DMS114 treated with DMSO at 0.1 percent for 48 hours (cell line): Measurements from ENCODE around the gene BCLAF3.

Experiments used
- DNase-seq: peaks from one replicate; lab custom pipeline; 2025; ENCODE audit not compliant: unreplicated experiment; lab: John Stamatoyannopoulos, UW

BCLAF3 gene

DNA sequence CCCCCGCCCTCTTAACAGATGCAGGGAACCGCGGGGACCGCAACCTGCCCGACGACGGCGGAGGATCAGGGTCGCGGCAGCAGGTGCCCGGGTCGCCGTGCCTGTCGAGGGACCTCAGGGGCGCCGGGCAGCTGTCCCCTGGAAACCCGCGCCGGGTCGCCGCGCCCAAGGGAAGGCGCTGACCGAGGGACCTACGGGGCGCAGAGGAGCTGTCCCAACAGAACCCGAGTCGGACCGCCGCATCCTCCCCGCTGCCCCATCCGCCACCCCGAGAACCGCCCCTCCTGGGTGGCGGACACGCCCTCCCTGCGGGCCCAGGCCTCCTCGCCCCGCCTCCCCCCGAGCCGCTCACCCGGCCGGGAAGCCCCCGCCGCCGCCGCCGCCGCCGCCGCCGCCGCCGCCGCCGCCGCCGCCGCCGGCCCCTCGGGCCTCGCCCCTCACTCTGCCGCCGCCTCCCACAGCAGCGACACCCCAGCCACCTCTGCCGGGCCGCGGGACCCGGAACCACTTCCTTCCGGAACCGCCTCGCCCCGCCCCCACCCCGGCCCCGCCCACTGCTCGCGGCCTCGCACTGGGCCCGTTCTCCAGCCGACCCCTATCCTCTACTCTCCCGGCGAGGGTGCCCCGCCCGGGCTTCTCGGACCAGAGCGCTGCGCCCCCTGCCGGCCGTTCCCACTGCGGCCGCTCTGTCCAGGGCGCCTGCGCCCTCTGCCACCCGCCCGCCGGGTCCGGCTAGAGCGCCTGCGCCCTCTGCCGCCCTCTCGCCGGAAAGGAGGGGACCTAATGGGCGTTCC is at the start of gene BCLAF3:
TSS of gene BCLAF3 (minus strand) at position 506 of the 794 bp plus-strand sequence. CDS start 20,797 bp downstream, outside the sequence.
- peak; percentile 77 for DNase-seq

DNA sequence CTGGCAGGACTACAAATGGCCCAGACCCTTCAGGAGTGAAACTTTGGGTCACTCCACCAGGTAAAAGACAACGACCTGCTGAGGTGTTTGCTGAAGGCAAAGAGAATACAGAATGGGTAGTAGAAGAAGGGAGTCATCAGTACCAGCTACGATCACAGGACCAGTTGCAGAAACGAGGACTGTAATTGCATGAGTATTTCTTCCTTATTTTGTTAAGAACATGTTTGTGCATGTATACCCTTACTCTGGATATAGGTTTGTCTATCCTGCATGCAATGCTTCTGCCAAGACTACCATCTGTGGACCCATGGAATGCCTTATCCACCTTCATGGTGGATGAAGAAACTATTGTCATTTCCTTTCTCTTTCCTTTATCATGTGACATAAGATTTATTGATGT is 48.1 kb upstream of the BCLAF3 start:
- no peak for DNase-seq

- no peak for DNase-seq
Observed at GRCh38 chrX:20037186-20037585, 46.3 kb upstream of the BCLAF3 start.

- DNase-seq: no peak
Observed at GRCh38 chrX:20032201-20032600, 41.3 kb upstream of the BCLAF3 start.

GRCh38 chrX:20029728-20030127 is 38.9 kb upstream of the BCLAF3 start:
- no peak for DNase-seq

DNA sequence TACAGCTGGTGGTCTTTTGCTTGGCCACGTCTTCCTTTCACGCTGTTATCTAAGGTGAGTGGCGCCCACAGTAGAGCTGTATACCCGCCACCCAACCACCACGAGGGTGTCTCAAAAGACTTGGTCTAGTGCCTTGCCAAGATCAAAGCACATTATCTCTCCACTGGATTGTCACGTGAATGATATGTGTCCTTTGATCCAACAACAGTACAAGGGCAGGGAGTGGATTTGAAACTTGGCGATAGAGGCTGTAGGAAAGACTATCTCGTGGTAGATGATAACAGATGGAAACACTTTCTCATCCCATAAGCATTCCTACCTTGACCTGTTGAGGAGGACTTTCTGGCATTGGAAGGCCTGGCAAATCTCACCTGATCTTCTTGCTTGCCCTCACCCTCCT is 37.7 kb upstream of the BCLAF3 start:
- no peak for DNase-seq

DNA sequence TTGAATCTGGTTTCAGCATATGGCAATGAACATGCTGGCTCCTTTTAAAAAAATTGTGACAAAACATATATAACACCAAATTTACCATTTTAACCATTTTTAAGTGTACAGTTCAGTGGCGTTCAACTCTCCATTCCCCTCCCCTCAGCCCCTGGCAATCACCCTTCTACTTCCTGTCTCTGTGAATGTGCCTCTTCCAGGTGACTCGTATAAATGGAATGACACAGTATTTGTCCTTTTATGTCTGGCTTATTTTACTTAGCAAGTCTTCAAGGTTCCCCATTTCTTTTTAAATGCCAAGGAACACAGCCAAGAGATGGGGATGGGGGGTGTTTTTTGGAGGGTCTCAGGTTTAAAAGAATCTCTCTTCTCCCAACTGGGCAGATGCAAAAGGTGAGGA is 35.4 kb upstream of the BCLAF3 start:
- DNase-seq: no peak

GRCh38 chrX:20019672-20020365 is 29.0 kb upstream of the BCLAF3 start:
- no peak for DNase-seq

DNA sequence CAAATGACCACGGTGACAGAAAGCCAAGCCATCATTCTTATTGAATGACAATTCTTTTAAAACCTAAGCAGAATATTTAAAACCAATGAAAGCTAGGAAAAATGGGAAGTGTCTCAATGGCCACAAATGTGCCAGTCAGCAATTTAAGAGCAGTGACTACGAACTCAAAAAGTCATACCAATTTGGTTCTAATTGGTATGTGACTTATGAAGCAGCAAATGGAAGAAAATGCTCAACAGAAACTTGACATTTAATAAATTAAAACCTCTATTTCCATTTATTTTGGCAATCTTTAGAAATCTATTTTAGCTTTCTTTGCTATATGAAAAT is 25.7 kb upstream of the BCLAF3 start:
- no peak for DNase-seq

- DNase-seq: no peak
Observed at GRCh38 chrX:20015945-20016615, 25.2 kb upstream of the BCLAF3 start.

GRCh38 chrX:20015422-20015821 is 24.6 kb upstream of the BCLAF3 start:
- no peak for DNase-seq

GRCh38 chrX:20011608-20012007 is 20.7 kb upstream of the BCLAF3 start:
- DNase-seq: no peak

- DNase-seq: no peak
Observed at GRCh38 chrX:20007962-20008622, 17.2 kb upstream of the BCLAF3 start.

- no peak for DNase-seq
Observed at GRCh38 chrX:20005883-20006282, 15.0 kb upstream of the BCLAF3 start.

GRCh38 chrX:20001588-20001987 is 10.7 kb upstream of the BCLAF3 start:
- no peak for DNase-seq

DNA sequence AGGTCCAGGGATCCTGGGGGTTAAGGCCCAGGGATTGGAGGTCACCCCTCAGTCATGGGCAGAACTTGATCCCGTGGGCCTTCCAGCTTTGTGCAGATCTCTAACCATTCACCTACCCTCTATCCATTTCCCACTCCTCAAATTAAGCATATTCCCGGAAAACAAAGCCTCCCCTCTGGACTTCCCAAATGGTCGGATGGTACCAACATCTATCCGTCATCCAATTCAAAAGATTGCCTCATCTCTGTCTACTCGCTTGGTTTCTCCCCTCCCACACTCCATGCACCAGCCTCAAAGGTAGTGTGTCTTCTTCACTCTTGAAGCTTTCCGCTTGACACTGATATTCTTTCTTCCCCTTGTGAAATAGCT is 473 bp upstream of the BCLAF3 start:
- no peak for DNase-seq

- DNase-seq: no peak
Observed at GRCh38 chrX:19990151-19990555, 708 bp downstream of the BCLAF3 start.

DNA sequence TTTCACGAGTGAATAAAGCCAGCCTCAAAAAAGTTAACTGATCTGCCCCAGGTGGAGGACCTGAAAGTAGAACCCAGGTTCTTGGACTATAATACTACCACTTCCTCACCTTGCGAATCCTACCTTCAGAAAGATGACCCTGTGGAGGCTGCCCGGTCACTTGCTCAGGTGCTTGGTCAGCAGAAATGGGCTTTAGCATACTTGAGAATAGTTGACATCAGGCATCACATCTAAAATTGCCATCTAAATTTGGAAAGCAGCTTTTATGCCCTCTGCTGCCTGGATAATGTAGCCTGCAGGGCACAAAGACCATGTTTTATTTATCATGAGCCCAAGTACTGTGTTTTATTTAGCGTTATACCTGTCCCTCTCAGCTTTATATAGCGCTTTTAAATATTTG is 3.0 kb downstream of the BCLAF3 start:
- DNase-seq: no peak

DNA sequence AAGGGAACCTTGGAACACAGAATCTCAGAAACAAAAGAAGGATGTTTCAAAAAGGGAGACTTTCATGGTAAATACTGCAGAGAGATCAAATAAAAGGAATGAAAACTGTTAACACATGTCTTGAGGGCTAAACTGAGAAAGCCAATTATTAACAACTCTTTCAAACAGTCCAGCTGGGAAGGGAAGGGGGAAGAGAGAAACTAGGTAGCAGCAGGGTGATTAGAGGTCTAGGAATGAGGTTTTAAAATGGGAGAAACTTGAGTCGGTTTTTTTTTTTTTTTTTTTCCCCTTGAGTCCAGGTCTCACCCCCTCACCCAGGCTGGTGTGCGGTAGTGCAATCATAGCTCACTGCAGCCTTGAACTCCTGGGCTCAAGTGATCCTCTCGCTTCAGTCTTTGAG is 4.3 kb downstream of the BCLAF3 start:
- DNase-seq: no peak

GRCh38 chrX:19981947-19982346 is 8.9 kb downstream of the BCLAF3 start:
- no peak for DNase-seq

DNA sequence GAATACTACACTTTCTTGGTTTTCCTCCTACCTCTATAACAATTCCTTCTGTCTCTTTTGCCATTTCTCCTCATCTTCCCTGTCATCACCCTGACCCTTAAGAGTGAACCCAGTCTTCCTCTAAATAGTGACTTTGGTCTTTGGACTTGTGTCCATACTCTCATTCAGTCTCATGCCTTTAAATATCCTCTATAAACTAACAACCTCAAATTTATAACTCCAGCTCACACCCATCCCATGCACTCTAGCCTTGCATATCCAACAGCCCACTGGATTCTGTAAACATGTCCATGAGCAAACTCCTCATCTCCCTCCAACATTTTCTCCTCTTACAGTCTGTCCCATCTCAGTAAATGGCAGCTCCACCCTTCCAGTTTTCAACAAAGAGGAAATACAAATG is 15.0 kb downstream of the BCLAF3 start:
- DNase-seq: no peak

DNA sequence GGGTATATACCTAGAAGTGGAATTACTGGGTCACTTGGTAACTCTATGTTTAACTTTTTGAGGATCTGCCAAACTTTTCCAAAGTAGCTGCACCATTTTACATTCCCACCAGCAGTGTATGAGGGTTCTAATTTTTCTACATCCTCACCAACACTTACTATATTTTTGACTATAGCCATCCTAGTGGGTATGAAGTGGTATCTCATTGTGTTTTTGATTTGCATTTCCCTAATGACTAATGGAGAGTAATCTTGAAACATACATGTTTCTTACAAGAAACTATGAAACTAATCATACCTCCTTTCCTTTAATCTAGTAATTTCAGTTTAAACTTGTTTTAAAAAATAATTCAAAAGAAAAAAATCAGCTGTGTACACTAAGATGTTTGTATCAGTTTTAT is 17.9 kb downstream of the BCLAF3 start:
- DNase-seq: no peak
